Body of pancreas (tissue), 4 donors: ENCODE results near the gene SLC7A4.
"Not testable (repeated sequence)": the region's sequence is repeated elsewhere in the genome, so short reads cannot be mapped to it uniquely, and the experiment has no call there.

Experiments used
- CTCF ChIP-seq, 7 experiments: fragments of 450-650 bp in 4 of 7; fragments of 200-600 bp in 3 of 7; sonication (generic) in 3 of 7; IDR thresholded peaks; one replicate each; pipeline ENCODE4 v1.5.1; 2016 to 2019; ENCODE audit warnings: antibody characterized with exemption in 7 of 7
- POLR2A ChIP-seq, 3 donors: fragments of 450-650 bp; IDR thresholded peaks; one replicate each; pipeline ENCODE4 v1.6.1; 2016; ENCODE audit warnings: antibody characterized with exemption in 3 of 3, mild to moderate bottlenecking in 2 of 3

GRCh38 chr22:21048965-21049364 lies 16.6 kb upstream of the SLC7A4 start:
- TF ChIP-seq CTCF, POLR2A (IDR thresholded peaks at IDR 0.05): not testable (repeated sequence)
